DMS 273 (cell line): Measurements from ENCODE around the gene RDH14.

ENCODE experiments used
- DNase-seq: peaks from one replicate; lab custom pipeline; 2025; ENCODE audit not compliant: unreplicated experiment; lab: John Stamatoyannopoulos, UW

The RDH14 gene

DNA sequence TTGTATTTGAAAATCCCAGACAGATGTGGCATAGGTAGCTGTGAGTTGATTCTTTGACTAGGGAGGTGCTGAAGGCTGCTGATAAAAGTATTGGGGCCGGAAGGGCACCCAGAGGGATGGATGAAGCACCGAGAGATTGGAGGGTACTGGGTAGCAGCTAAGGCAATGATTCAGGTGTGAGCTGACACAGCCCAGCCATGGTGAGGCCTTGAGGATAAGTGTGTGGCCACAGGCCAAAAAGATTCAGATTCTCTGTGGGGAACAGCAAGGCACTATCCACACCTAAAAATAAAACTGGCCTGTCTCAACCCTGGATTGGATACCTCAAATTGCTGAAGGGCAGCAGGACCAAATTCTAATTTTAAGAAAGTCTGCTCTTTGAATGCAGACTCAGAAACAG, 35.2 kb downstream of the RDH14 start:
- DNase-seq: no peak

DNA sequence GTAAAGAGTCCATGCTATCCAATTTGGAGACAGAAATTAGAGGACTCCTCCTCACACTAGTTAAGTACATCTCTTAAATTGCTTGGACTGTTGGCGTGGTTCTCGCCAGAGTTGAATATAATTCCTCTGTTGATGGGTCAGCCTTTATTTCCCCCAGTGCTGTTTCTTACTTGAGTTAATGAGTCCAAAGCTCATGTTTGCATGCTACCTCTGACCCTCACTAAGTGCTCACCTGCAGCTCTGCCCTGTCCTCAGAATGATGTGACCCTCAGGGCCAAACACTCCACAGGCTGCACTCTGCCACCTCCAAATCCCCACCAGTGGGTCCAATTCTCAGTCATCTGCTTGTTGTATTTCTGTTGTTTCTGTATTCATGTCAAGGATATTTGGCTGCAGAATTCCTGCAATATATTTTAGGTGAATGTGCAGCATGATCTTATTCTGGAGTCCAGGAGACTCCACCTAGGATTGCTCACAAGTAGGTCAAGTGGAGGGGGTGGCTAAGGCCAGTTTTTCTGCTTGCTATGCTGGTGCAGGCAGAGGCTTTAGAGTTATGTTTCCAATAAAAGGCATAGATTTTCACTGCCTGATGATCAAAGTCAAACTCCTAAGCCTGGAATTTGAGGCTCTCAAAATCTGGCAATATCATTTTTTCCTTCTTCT, 37.8 kb downstream of the RDH14 start:
- no peak for DNase-seq

DNA sequence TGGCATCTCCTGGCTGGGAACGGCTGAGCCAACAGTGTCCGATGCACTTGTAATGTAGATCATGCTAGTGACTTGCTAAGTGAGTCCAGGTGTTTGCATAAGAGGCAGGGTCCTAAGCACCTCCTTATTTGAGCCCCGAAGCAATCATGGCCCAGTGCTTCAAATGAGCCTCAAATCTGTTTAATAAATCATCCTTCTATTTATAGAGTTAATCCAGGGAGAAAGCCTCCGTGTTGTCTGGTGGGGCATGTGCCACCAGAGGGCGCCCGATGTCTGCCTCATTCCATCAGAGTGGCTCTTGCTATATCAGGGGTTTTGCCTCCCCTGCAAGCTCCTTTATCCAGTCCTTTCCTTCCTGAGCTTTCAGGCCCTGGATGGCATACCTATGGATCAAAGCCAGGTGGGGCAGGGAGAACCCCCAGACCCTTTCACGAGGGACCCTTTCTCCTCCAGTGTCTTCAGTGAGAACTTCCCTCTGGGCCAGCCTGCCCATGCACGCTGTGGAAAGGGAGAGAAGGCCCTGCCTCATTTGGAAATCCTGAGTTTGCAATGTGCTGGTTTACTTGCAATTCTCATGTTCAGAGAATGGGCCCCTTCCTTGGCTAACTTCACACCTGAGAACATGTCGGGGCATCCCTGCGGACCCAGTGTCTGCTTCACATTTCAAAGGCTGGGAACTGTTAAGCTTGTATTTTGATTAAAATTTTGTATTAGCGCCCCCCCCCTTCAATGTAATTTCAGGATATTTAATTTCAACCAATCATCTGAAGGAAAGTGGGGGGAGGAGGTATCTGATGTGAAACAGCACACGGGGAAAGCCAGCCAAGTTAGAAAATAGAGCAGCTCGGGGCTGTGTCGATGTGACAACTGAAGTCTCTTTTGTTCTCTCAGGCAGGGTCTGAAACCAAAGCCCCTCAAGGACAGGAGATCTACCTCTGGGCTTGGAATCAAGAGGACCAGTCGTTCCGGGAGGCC, 39.7 kb downstream of the RDH14 start:
- peak; percentile 84 for DNase-seq

DNA sequence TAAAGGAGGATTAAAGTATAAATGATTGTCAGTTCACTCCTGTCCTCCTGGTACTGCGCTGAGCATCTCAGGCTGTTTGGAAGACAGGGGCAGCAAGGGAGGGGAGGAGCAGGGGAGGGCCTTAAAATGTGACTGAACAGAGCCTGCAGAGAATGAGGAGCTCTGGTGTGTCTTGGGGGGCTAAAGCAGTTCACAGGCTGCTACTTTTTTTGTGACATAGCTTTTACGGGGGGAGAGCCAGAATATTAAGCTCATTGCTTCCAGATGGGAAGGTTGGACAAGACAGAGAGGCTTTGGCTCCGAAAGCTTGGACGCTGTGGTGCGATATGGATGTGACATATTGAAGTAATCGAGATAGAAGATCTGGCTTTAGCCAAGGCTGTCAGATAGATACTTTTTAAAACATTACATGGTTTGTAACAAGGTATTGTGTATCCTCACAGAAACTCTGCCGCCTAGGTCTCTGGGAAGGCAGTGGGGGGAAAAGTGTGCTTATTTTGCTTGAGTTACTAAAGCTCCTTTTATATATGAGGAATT, 40.5 kb downstream of the RDH14 start:
- no peak for DNase-seq

DNA sequence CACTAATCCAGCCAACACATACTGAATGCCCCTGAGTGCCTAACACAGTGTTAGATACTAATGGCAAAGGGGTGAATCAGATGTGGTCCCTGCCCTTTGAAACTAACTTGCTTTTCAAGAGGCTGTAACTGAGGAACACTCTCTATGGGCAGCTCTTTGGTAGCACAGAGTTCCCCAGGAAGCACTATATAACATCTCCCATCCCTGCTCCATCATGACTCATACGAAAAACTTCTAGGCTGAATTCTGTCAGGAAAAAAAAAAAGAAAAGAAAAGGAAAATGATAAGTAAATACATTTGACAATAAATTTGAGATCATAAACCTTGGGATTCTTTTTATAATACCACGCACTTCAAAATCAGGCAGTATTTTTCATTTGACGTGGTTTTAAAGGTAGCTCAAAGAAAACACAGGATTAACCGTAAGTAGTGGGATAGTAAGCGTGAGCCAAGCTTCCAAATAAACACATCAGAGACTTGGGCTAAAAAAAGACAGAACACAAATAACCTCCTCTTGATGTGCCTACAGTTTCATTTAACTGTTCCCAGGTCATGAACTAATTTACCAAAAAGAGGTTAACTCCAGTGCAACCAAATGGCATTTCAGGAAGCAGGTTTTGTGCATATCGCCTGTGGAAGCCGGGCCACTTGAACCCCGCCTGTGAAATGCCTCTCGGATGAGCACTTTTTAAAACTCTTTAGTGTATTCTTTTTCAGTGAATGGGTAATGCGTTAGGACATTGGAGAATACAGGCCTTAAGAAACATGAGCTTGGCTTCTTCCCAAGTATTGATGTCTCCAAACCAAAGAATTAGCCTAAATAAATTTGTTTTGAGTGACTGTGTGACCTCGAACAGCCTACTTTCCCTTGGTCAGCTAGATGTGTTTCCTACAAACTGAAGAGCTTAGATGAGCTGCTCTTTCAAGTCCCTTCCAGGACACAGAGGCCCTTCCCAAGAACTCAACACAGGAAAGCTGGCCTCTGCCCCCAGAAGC, 42.0 kb downstream of the RDH14 start:
- no peak for DNase-seq

DNA sequence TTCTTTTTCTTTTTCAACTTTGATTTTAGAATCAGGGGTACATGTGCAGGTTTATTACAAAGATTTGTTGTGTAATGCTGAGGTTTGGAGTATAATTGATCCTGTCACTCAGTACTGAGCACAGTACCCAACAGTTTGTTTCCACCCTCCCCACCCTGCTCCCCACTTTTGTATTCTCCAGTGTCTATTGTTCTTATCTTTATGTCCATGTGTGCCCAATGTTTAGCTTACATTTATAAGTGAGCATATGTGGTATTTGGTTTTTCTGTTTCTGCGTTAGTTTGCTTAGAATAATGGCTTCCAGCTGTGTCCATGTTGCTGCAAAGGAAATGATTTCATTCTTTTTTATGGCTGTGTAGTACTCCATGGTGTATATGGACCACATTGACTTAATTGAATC, 43.1 kb downstream of the RDH14 start:
- no peak for DNase-seq

DNA sequence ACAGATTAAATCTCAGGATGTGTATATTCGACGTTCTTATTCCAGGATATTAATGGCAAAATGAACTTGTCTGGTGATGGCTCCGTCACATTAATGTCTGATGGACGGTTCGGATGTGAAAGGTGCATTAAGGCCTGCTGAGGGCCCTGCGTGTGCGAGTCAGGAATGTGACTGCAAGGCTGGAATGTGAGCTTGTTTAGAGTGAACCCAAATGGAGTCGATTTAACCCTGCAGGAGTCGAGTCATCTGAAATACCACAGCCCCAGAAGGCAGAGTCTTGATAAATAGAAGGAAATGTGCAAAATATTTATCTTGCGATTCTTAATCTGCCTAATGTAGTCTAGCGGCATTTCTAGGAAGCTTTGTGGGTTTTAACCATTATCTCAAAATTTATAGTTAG, 44.3 kb downstream of the RDH14 start:
- DNase-seq: no peak

DNA sequence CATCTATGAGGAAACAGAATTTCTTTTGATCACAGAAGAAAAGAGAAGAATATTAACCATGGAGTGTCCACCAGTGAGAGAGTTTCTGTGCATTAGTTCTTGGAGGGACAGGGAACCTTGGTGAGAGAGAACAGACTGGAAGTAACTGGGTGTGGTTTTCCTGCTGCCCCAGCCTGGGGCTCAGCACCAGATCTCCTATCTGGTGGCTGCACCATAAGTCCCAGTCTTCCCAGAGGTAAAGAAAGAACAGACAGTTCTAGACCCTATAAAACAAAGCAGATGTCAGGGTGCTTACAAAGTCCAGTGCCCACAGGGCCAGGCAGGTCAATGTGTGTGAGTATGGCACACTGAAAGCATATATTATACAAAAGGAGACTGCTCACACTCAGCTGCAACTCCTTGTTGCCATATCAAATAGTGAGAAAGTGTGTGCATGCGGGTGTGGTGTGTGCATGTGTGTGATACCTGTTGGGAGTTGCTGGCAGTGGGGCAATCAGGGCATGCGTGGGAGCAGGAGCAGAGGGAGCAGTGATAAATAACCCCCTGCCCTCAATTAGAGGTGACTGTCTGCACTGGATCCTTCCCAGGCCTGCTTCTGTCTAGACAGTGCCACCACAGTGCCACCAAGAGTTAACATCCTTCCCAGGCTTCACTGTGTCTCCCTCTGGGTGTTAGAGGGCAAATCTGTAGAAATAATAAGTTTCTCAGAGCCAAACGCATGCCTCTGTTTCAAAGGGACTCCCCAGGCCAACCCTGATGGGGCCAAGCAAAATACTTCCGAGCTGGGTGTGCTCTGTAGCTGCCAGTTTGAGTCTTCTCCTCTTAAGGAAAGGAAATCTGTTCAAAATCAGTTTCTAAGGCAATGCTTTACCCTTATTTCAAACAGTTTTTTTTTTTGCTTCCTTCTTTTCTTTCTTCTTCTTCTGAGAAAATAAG, 45.7 kb downstream of the RDH14 start:
- DNase-seq: no peak

DNA sequence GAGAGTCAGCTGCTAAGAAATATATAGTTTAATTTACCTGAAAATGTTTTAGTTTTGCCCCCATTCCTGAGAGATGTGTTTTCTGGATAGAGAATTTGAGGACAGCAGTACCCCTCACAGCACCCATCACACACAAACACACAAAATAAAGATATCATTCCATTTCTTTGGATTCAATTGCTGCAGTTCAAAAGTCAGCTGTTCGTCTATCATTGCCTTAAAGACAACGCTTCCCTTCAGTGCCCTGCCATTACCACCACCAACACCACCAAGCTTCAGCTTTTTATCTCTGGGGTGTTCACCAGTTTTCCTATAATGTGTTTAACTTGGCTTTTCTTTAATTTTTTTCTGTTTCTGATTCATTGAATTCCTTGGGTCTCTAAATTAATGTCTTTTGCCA, 49.7 kb downstream of the RDH14 start:
- no peak for DNase-seq

DNA sequence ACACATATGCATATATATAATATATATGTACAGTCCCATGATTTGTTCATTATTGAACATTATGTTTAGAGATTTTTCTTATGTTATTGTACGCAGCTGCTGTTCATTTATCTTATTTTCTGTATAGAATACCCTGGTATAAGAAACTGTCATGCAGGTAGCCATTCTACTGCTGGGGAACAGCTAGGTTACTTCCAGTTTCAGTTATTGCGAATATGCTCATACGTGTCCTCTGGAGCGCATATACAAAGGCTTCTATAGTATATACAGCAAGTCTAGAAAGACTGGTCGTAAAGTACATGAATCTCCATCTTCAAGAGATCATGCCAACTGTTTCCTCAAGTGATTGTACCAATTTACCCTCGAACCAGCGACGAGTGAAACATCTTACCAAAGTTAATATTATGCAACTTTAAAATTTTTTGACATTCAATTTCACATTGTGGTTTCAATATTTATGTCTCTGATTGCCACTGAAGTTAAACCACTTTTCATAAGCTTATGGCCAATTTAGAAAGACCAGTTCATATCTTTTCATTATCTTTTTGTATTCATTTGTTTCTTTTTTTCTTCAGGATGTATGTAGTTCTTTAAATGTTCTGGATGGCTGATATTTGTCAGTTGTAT, 53.5 kb downstream of the RDH14 start:
- no peak for DNase-seq

DNA sequence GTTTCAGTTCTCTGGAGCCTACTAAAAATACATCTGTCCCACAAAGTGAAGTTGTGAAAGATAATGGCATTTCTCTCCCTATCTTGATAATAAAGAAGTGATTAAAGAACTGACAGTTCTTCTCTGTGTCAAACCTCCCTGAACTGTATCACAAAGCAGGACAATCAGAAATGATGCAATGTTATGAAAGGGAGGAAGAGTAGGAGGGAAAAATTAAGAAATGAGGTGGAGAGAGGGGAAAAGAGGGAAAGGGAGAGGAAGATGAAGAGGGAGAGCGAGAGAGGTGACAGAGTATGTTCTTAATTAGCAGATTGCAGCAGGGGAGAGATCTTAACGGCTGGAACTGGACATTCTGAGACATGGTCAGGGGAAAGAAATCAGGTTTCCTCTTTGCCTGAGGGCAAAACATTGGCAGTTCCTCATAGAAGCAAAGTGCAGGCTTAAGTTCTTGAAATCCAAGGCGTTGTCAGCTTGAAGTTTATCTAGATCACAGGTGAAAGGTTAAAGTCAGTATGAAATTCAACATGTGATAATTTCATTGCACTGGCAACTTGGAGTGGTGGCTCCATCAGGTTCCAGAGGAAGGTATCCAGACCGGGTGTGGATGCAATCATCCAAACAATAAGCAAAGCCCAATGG, 54.6 kb downstream of the RDH14 start:
- DNase-seq: no peak
